ENCODE measurements around the gene ROBO2. TPM values are rescaled to one million over a fixed set of nuclear protein-coding genes. Genes with fewer than 3 reads are reported as not detected.

ROBO2 gene
- total RNA-seq, 6 experiments from 2014 or later = 0.09 to 0.36 (median 0.20) TPM

GRCh38 chr3:77571971-77572715 lies 532.2 kb downstream of the ROBO2 start:
- no peaks in the 10 kb centered on the region; the same call in 1 of the 2 replicates for H3K27me3 Mint-ChIP-seq (ENCODE audit: insufficient read depth)
- no peaks in the 10 kb centered on the region for H3K4me1 Mint-ChIP-seq (ENCODE audit: low read depth)
- H3K9me3 Mint-ChIP-seq = peaks cover 5% of the 10 kb centered on the region; the same call in 1 of the 2 replicates
- no peaks in the 10 kb centered on the region for H3K36me3 Mint-ChIP-seq (ENCODE audit: low read depth)
- H3K27ac Mint-ChIP-seq = no peak overlapping the region
- H3K4me3 Mint-ChIP-seq = no peak overlapping the region
- no peak for DNase-seq
- no peak for TF ChIP-seq CTCF (IDR thresholded peaks at IDR 0.05)

GRCh38 chr3:77577264-77577663 lies 537.4 kb downstream of the ROBO2 start:
- Mint-ChIP-seq H3K27me3 (ENCODE audit: insufficient read depth) (no peaks in the 10 kb centered on the region; the same call in 1 of the 2 replicates), H3K4me1 (ENCODE audit: low read depth) (no peaks in the 10 kb centered on the region), H3K9me3 (peaks cover 5% of the 10 kb centered on the region; the same call in 1 of the 2 replicates), H3K27ac (no peak overlapping the region), H3K4me3 (no peak overlapping the region), H3K36me3 (ENCODE audit: low read depth) (no peaks in the 10 kb centered on the region)
- DNase-seq = no peak
- no peak for TF ChIP-seq CTCF (IDR thresholded peaks at IDR 0.05)

- Mint-ChIP-seq H3K27me3 (ENCODE audit: insufficient read depth) (no peaks in the 10 kb centered on the region), H3K9me3 (peaks cover 8% of the 10 kb centered on the region), H3K4me3 (no peak overlapping the region), H3K4me1 (ENCODE audit: low read depth) (no peaks in the 10 kb centered on the region), H3K27ac (no peak overlapping the region), H3K36me3 (ENCODE audit: low read depth) (no peaks in the 10 kb centered on the region)
- DNase-seq = no peak
- no peak for TF ChIP-seq CTCF (IDR thresholded peaks at IDR 0.05)
Measured at GRCh38 chr3:77586216-77586615, 546.3 kb downstream of the ROBO2 start.

- Mint-ChIP-seq H3K4me1 (ENCODE audit: low read depth) (no peaks in the 10 kb centered on the region), H3K36me3 (ENCODE audit: low read depth) (no peaks in the 10 kb centered on the region), H3K27ac (no peak overlapping the region), H3K4me3 (no peak overlapping the region), H3K27me3 (ENCODE audit: insufficient read depth) (no peaks in the 10 kb centered on the region), H3K9me3 (peaks cover 5% of the 10 kb centered on the region)
- no peak for DNase-seq
- no peak for TF ChIP-seq CTCF (IDR thresholded peaks at IDR 0.05)
Measured at GRCh38 chr3:77588863-77589262, 549.0 kb downstream of the ROBO2 start.

GRCh38 chr3:77590191-77590590 lies 550.3 kb downstream of the ROBO2 start:
- Mint-ChIP-seq H3K27ac (no peak overlapping the region), H3K4me1 (ENCODE audit: low read depth) (no peaks in the 10 kb centered on the region), H3K36me3 (ENCODE audit: low read depth) (no peaks in the 10 kb centered on the region), H3K9me3 (peaks cover 5% of the 10 kb centered on the region), H3K27me3 (ENCODE audit: insufficient read depth) (no peaks in the 10 kb centered on the region), H3K4me3 (no peak overlapping the region)
- DNase-seq = no peak
- no peak for TF ChIP-seq CTCF (IDR thresholded peaks at IDR 0.05)

Data from HFFc6 (cell line).